ENCODE data around the gene EFCC1. TPM values are rescaled to one million over a fixed set of nuclear protein-coding genes. Genes with fewer than 3 reads are reported as not detected.
"Not testable (repeated sequence)": the region's sequence is repeated elsewhere in the genome, so short reads cannot be mapped to it uniquely, and the experiment has no call there.

Gene EFCC1
- total RNA-seq, 1 donor from 2014 or later = 0.60 TPM

DNA sequence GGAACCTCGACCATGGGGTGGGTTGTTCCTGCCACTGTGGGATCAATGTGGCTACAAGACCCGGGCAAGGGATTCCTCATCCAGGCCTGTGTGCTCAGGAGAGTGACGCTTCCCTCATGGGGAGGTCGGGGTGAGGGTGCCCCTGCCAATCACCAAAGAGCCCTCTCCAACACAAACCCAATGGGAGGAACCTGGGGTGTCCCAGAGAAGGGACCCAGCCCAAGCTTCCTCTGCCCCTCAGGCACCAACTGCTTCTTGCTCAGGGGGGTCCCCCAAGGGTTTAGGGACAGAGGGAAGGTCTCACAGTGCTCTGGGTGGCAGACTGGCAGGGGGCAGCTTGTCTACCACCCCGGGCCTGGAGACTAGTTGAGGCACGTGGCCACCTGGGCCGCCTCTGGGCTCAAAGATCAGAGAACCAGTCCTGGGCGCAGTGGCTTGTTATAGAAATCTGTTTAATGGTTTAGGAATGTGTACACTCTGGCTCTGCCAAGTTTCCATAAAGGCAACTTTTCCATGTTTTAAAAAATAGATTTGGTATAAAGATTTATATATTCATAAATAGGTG lies 86.1 kb downstream of the EFCC1 start:
- no peak for DNase-seq (ENCODE audit: low spot score, unreplicated experiment)
- peaks cover 2% of the 10 kb centered on the region for H3K4me1 Mint-ChIP-seq (ENCODE audit: low read depth)
- no peak overlapping the region for H3K27ac Mint-ChIP-seq
- TF ChIP-seq, protein P1, sequence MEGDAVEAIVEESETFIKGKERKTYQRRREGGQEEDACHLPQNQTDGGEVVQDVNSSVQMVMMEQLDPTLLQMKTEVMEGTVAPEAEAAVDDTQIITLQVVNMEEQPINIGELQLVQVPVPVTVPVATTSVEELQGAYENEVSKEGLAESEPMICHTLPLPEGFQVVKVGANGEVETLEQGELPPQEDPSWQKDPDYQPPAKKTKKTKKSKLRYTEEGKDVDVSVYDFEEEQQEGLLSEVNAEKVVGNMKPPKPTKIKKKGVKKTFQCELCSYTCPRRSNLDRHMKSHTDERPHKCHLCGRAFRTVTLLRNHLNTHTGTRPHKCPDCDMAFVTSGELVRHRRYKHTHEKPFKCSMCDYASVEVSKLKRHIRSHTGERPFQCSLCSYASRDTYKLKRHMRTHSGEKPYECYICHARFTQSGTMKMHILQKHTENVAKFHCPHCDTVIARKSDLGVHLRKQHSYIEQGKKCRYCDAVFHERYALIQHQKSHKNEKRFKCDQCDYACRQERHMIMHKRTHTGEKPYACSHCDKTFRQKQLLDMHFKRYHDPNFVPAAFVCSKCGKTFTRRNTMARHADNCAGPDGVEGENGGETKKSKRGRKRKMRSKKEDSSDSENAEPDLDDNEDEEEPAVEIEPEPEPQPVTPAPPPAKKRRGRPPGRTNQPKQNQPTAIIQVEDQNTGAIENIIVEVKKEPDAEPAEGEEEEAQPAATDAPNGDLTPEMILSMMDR (IDR thresholded peaks at IDR 0.05; ENCODE audit: unreplicated experiment) = no peak
- peaks cover 2% of the 10 kb centered on the region for H3K36me3 Mint-ChIP-seq (ENCODE audit: insufficient read depth)
- no peak overlapping the region for H3K4me3 Mint-ChIP-seq (ENCODE audit: low read depth)
- no peaks in the 10 kb centered on the region for H3K27me3 Mint-ChIP-seq
- no peaks in the 10 kb centered on the region for H3K9me3 Mint-ChIP-seq (ENCODE audit: low read depth)

DNA sequence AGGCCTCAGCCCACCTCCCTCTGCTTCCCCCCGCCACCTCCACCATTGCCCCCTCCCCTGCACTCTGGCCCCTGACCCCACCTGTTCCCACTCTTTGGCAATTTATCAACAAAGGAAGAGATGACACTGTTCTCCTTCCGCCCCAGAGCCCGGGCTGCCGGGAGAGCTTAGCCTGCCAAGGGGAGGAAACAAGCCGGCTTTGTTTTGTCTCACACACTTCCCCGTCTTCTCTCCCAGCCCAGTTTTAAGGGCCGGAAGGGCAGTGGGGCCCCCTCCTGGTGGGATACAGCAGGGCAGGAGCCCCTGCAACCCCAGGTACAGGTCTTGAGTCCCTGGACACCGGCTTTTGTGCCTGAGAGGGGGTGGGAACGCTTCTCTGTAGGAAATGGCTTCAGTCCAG lies 86.8 kb downstream of the EFCC1 start:
- DNase-seq (ENCODE audit: low spot score, unreplicated experiment) = peak; percentile 36
- not testable (repeated sequence) for H3K27me3 Mint-ChIP-seq; H3K4me1 Mint-ChIP-seq (ENCODE audit: low read depth); H3K27ac Mint-ChIP-seq; H3K36me3 Mint-ChIP-seq (ENCODE audit: insufficient read depth); H3K9me3 Mint-ChIP-seq (ENCODE audit: low read depth); H3K4me3 Mint-ChIP-seq (ENCODE audit: low read depth)

DNA sequence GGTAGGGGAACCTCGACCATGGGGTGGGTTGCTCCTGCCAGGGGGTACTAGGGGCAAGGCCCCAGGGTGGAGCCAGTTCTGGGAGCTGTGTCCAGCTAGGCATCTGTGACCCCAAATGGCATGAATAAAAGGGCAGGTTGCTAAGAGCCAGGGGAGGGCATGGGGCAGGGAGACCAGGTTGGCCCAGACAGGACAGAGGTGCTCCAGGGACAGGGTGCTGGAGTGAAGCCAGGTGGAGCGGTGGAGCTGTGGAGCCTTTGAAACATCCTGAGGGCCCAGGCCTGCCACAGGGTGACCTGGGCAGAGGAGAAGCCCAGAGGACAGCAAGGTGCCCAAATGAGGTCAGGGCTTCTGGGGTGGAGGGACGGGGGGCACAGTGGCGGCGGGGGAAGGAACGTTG lies 87.2 kb downstream of the EFCC1 start:
- not testable (repeated sequence) for H3K27ac Mint-ChIP-seq; H3K4me3 Mint-ChIP-seq (ENCODE audit: low read depth); H3K4me1 Mint-ChIP-seq (ENCODE audit: low read depth); H3K9me3 Mint-ChIP-seq (ENCODE audit: low read depth); H3K36me3 Mint-ChIP-seq (ENCODE audit: insufficient read depth); H3K27me3 Mint-ChIP-seq; DNase-seq (ENCODE audit: low spot score, unreplicated experiment)

Other genes with a start within 250 kb of the EFCC1 start
- 57.0 and 61.2 TPM in 2 replicates for gene ACAD9, start 121.7 kb upstream of the EFCC1 start, total RNA-seq
- 2.4 and 2.7 TPM in 2 replicates for gene CFAP92, start 7.2 kb upstream of the EFCC1 start, total RNA-seq
- not detected in 2 replicates for gene GP9, start 59.5 kb downstream of the EFCC1 start, total RNA-seq
- gene RAB43, start 120.5 kb downstream of the EFCC1 start, total RNA-seq = 23.8 and 24.3 TPM in 2 replicates
- 34.0 and 37.4 TPM in 2 replicates for gene ISY1, start 159.8 kb downstream of the EFCC1 start, total RNA-seq
- gene CNBP, start 182.6 kb downstream of the EFCC1 start, total RNA-seq = 192 and 194 TPM in 2 replicates
- gene COPG1, start 248.3 kb downstream of the EFCC1 start, total RNA-seq = 141 and 145 TPM in 2 replicates

Measured in progenitor cell of endocrine pancreas (in vitro differentiated cells).